DOHH2 (cell line): ENCODE data around the gene BMP7.

ENCODE experiments used
- H3F3A ChIP-seq: fragments of 200-600 bp; sonication (generic), shearing (Covaris generic); 2 replicates; pipeline ENCODE4 v1.6.0; 2016; ENCODE audit warnings: antibody characterized with exemption, mild to moderate bottlenecking; ENCODE audit not compliant: control insufficient read depth, insufficient read depth
- H3K27ac ChIP-seq: fragments of 200-600 bp; sonication (generic); 2 replicates; pipeline ENCODE4 v1.5.1; 2014; ENCODE audit warnings: low read depth, mild to moderate bottlenecking, low read length, moderate library complexity
- H3K27me3 ChIP-seq: fragments of 200-600 bp; sonication (generic); 2 replicates; pipeline ENCODE4 v1.6.1; 2014; ENCODE audit warnings: mild to moderate bottlenecking, low read length, mixed read lengths; ENCODE audit not compliant: control insufficient read depth
- H3K36me3 ChIP-seq: fragments of 200-600 bp; sonication (generic); 2 replicates; pipeline ENCODE4 v1.6.1; 2014; ENCODE audit warnings: mild to moderate bottlenecking, low read length, moderate library complexity, mixed read lengths; ENCODE audit not compliant: control insufficient read depth
- H3K4me1 ChIP-seq: fragments of 200-600 bp; sonication (generic); 2 replicates; pipeline ENCODE4 v1.6.1; 2014; ENCODE audit warnings: mild to moderate bottlenecking, low read length, mixed read lengths; ENCODE audit not compliant: control insufficient read depth
- H3K4me2 ChIP-seq: fragments of 200-600 bp; sonication (generic); 2 replicates; pipeline ENCODE4 v1.6.0; 2014; ENCODE audit warnings: mild to moderate bottlenecking, low read length, moderate library complexity
- H3K4me3 ChIP-seq: fragments of 200-600 bp; sonication (generic); 2 replicates; pipeline ENCODE4 v1.5.1; 2014; ENCODE audit warnings: mild to moderate bottlenecking, low read length, mixed read lengths
- H3K79me2 ChIP-seq: fragments of 200-600 bp; sonication (generic); 2 replicates; pipeline ENCODE4 v1.6.1; 2014; ENCODE audit warnings: mild to moderate bottlenecking, low read length, mixed read lengths; ENCODE audit not compliant: control insufficient read depth
- H3K9me2 ChIP-seq: fragments of 200-600 bp; sonication (generic); replicated peaks from 2 replicates; pipeline ENCODE4 v1.6.1; 2014; ENCODE audit warnings: mild to moderate bottlenecking, low read length, mixed read lengths; ENCODE audit not compliant: control insufficient read depth
- H3K9me3 ChIP-seq: fragments of 200-600 bp; sonication (generic); 2 replicates; pipeline ENCODE4 v1.6.1; 2014; ENCODE audit warnings: antibody characterized with exemption, low read length, mixed read lengths; ENCODE audit not compliant: control insufficient read depth, insufficient read depth
- H4K20me1 ChIP-seq: fragments of 200-600 bp; sonication (generic); 2 replicates; pipeline ENCODE4 v1.6.0; 2014; ENCODE audit warnings: low read depth, mild to moderate bottlenecking, antibody characterized with exemption, low read length, moderate library complexity; ENCODE audit not compliant: control insufficient read depth, insufficient read depth
- CTCF ChIP-seq: fragments of 200-600 bp; sonication (generic); IDR thresholded peaks from one replicate; pipeline ENCODE4 v1.5.1; 2014; ENCODE audit warnings: antibody characterized with exemption, mild to moderate bottlenecking, low read depth, low read length; ENCODE audit not compliant: poor library complexity, severe bottlenecking
- EZH2phosphoT487 ChIP-seq: fragments of 200-600 bp; sonication (generic); IDR thresholded peaks from 2 replicates; pipeline ENCODE4 v1.6.1; 2017; ENCODE audit warnings: borderline replicate concordance, mild to moderate bottlenecking, antibody characterized with exemption, low read length, moderate library complexity, mixed read lengths

Gene BMP7

GRCh38 chr20:57276221-57276620 is 9.8 kb upstream of the BMP7 start:
- Histone ChIP-seq H3K27me3 (no peaks in the 10 kb centered on the region), H3K4me3 (peak overlapping the region; percentile 46), H3F3A (peaks cover 53% of the 10 kb centered on the region), H4K20me1 (no peaks in the 10 kb centered on the region), H3K27ac (peak overlapping the region; percentile 94), H3K9me2 (no peaks in the 10 kb centered on the region), H3K4me1 (peaks cover 100% of the 10 kb centered on the region), H3K9me3 (no peaks in the 10 kb centered on the region), H3K4me2 (peak overlapping the region; percentile 68), H3K79me2 (peaks cover 63% of the 10 kb centered on the region), H3K36me3 (peaks cover 15% of the 10 kb centered on the region; the same call in 1 of the 2 replicates)
- no peak for TF ChIP-seq EZH2phosphoT487
- no peak for TF ChIP-seq CTCF

DNA sequence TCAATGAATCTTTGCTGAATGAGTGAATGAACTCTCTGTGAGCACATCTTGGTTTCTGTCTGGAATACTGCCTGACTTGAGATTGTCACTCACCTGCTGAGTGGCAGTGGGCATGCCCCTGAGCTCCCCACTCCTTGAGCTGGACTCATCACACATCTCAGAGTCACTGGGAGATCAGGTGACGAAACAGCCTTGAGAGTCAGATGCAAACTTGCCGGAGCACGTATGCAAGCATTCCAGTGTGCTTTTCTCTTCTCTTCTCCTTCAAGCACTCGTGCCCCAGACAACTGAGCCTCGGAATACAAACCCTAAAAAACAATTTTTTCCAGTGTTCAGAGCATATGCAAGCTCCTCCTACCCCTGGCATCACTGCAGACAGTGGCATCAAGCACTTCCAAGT is 9.4 kb upstream of the BMP7 start:
- Histone ChIP-seq H3K9me2 (no peaks in the 10 kb centered on the region), H3K4me2 (peak overlapping the region; percentile 68), H4K20me1 (no peaks in the 10 kb centered on the region), H3K27me3 (no peaks in the 10 kb centered on the region), H3K27ac (peak overlapping the region; percentile 94), H3K79me2 (peaks cover 64% of the 10 kb centered on the region), H3F3A (peaks cover 53% of the 10 kb centered on the region), H3K4me1 (peaks cover 100% of the 10 kb centered on the region), H3K36me3 (peaks cover 15% of the 10 kb centered on the region; the same call in 1 of the 2 replicates), H3K9me3 (no peaks in the 10 kb centered on the region), H3K4me3 (peak overlapping the region; percentile 46)
- no peak for TF ChIP-seq CTCF
- TF ChIP-seq EZH2phosphoT487: no peak

GRCh38 chr20:57275334-57275733 is 8.9 kb upstream of the BMP7 start:
- Histone ChIP-seq H4K20me1 (no peaks in the 10 kb centered on the region), H3K27ac (peak overlapping the region; percentile 94)

More at GRCh38 chr20:57275334-57275733, 8.9 kb upstream of the BMP7 start:
- Histone ChIP-seq H3K9me2 (no peaks in the 10 kb centered on the region), H3K27me3 (no peaks in the 10 kb centered on the region), H3F3A (peaks cover 53% of the 10 kb centered on the region), H3K4me1 (peaks cover 100% of the 10 kb centered on the region), H3K36me3 (peaks cover 15% of the 10 kb centered on the region; the same call in 1 of the 2 replicates), H3K9me3 (no peaks in the 10 kb centered on the region), H3K79me2 (peaks cover 68% of the 10 kb centered on the region), H3K4me2 (peak overlapping the region; percentile 68), H3K4me3 (peak overlapping the region; percentile 46; the same call in 1 of the 2 replicates)
- no peak for TF ChIP-seq EZH2phosphoT487
- no peak for TF ChIP-seq CTCF
